NT2/D1 (cell line): Measurements from ENCODE around the gene MAD2L1.
"Not testable (repeated sequence)": the region's sequence is repeated elsewhere in the genome, so short reads cannot be mapped to it uniquely, and the experiment has no call there.

Source experiments
- DNase-seq: peaks from one replicate; pipeline ENCODE4 v3.0.0-alpha.2; 2011; ENCODE audit warnings: low read depth, low spot score
- H3K27me3 ChIP-seq: 2 replicates; pipeline ENCODE4 v1.6.0; 2011; ENCODE audit warnings: mild to moderate bottlenecking; ENCODE audit not compliant: insufficient read length, insufficient read depth
- H3K36me3 ChIP-seq: 2 replicates; pipeline ENCODE4 v1.6.1; 2011; ENCODE audit warnings: mild to moderate bottlenecking, low read length, mixed read lengths; ENCODE audit not compliant: insufficient read depth, insufficient read length
- H3K4me1 ChIP-seq: 2 replicates; pipeline ENCODE4 v1.5.1; 2011; ENCODE audit not compliant: insufficient read depth, insufficient read length
- H3K4me3 ChIP-seq: 2 replicates; pipeline ENCODE4 v1.5.1; 2011; ENCODE audit warnings: low read depth; ENCODE audit not compliant: insufficient read length
- H3K9ac ChIP-seq: 2 replicates; pipeline ENCODE4 v1.6.0; 2011; ENCODE audit warnings: low read depth; ENCODE audit not compliant: insufficient read length
- H3K9me3 ChIP-seq: 2 replicates; pipeline ENCODE4 v1.5.1; 2011; ENCODE audit warnings: mild to moderate bottlenecking, low read length; ENCODE audit not compliant: insufficient read depth
- SUZ12 ChIP-seq: IDR thresholded peaks from 2 replicates; pipeline ENCODE4 v1.6.1; 2011; ENCODE audit not compliant: insufficient read length, insufficient read depth; ENCODE audit errors: extremely low read depth
- YY1 ChIP-seq: IDR thresholded peaks from 2 replicates; pipeline ENCODE4 v1.6.1; 2011; ENCODE audit not compliant: insufficient read length, insufficient read depth
- ZNF274 ChIP-seq: IDR thresholded peaks from 2 replicates; pipeline ENCODE4 v1.6.1; 2011; ENCODE audit warnings: mild to moderate bottlenecking, low read depth, low read length

Gene MAD2L1

DNA sequence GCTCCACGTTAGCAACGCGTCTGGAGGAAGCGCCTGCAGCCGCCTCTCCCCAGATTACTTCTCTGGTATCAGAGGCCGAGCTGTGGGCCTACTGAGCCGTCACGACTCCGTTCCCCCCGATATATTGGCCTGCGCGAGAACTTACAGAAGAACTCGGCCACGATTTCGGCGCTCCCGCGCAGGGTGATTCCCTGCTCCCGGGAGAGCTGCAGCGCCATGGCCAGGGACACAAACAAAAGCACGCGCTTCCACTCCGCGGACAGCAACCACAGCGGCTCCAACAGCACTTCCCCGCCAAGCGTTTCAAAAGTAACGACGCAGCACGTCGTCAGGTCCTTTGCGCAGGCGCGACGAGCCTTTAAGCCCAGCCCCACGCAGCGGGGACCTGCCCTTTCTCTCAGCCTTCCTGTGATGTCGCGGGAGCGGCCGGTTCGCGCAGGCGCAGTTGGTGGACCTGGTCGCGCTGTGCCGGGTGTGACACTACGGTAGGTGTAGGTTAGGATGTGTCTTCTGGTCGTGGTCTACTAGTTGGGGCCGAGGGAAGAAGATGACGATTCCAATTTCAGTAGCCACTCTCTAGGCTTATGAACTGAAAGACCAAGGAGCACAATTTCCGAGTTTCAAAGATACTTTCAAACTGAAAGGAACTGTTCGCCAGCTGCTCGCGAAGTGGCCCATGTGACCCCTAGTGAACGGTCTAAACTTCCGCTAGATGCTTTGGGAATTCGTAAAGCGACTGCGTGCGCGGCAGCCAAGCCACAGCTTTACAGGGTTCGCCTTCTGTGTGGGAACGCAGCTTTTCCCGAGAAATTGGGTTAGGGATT, at the start of gene MAD2L1:
Gene MAD2L1 (minus strand): TSS at position 332 of the 824 bp plus-strand sequence. CDS start 114 bp downstream, at position 218.
- TF ChIP-seq ZNF274, result no peak
- no peaks in the 10 kb centered on the region for H3K27me3 ChIP-seq
- no peaks in the 10 kb centered on the region for H3K4me1 ChIP-seq
- peak; percentile 88 for DNase-seq
- peak within 1 kb of the TSS; percentile 83 for H3K9ac ChIP-seq
- peak within 1 kb of the TSS; percentile 79 for H3K4me3 ChIP-seq
- H3K9me3 ChIP-seq, result no peaks in the 10 kb centered on the region
- peaks cover 28% of the 10 kb centered on the region for H3K36me3 ChIP-seq

DNA sequence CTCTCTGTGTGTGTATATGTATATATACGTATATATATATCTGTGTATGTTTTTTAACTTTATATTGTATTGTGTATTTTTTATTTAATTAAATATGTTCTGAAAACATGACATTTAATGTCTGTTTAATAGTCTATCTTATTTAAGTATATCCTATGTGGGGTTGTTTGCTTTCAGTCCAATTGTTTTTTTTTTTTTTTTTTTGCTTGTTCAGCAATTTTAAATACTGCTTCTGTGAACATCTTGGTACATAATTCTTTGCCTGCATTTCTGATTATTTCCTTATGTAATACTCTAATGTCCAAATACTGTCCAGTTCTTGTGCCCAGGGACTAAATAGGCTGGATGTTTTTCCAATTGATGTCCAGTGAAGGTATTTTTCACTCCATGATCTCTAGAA, 45.1 kb upstream of the MAD2L1 start:
- no peak for TF ChIP-seq SUZ12
- no peak for TF ChIP-seq ZNF274
- TF ChIP-seq YY1, result no peak
- Histone ChIP-seq H3K4me1 (no peaks in the 10 kb centered on the region), H3K4me3 (no peak overlapping the region), H3K27me3 (no peaks in the 10 kb centered on the region), H3K9ac (no peak overlapping the region), H3K9me3 (no peaks in the 10 kb centered on the region), H3K36me3 (no peaks in the 10 kb centered on the region)
- no peak for DNase-seq

DNA sequence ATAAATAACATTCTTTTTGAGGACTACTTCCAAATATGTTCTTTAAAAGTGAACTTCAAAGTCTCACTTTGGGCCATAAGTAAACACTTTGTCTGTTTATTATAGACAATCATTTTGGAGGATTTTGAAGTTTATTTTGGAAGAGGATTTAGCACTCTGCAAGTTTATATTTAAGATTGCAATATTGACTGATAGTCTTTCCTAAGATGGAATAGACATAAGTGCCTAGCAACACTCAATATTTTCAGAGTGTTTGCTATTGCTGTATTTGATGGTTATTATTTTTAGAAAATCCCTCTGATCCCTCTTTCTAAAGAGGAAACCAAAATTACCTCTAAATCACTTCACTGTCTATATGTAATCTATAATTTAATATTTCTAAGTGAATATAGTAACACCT, 42.8 kb upstream of the MAD2L1 start:
- Histone ChIP-seq H3K9ac (no peak overlapping the region), H3K36me3 (no peaks in the 10 kb centered on the region), H3K4me1 (no peaks in the 10 kb centered on the region)

DNA sequence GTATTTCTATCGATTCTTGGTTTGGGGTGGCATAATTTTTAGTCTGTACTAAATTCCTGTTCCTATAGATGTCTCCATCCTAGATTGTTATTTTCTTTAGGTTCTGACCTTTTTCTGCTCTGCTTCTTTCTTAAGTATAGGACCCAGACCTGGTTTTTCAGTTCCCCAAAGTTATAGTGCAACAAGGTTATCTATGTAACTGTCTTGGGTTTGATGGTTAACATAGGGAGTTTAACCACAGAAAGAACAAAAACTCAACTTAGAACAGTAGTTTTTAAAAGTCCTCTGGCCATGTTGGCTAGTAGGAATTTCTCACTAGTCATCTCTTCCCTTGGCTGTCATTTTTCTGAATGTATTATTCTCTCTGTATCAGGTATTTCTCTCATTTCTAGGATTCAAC, 38.8 kb upstream of the MAD2L1 start:
- no peak for DNase-seq
- Histone ChIP-seq H3K9ac (no peak overlapping the region), H3K4me1 (no peaks in the 10 kb centered on the region), H3K4me3 (no peak overlapping the region), H3K36me3 (no peaks in the 10 kb centered on the region), H3K9me3 (no peaks in the 10 kb centered on the region), H3K27me3 (no peaks in the 10 kb centered on the region)
- TF ChIP-seq YY1 (no peak), SUZ12 (no peak), ZNF274 (no peak)

More for the DNA sequence above, 42.8 kb upstream of the MAD2L1 start:
- H3K4me3 ChIP-seq, result no peak overlapping the region
- no peaks in the 10 kb centered on the region for H3K9me3 ChIP-seq
- no peak for DNase-seq
- no peaks in the 10 kb centered on the region for H3K27me3 ChIP-seq
- TF ChIP-seq ZNF274, result no peak
- no peak for TF ChIP-seq SUZ12
- TF ChIP-seq YY1, result no peak

DNA sequence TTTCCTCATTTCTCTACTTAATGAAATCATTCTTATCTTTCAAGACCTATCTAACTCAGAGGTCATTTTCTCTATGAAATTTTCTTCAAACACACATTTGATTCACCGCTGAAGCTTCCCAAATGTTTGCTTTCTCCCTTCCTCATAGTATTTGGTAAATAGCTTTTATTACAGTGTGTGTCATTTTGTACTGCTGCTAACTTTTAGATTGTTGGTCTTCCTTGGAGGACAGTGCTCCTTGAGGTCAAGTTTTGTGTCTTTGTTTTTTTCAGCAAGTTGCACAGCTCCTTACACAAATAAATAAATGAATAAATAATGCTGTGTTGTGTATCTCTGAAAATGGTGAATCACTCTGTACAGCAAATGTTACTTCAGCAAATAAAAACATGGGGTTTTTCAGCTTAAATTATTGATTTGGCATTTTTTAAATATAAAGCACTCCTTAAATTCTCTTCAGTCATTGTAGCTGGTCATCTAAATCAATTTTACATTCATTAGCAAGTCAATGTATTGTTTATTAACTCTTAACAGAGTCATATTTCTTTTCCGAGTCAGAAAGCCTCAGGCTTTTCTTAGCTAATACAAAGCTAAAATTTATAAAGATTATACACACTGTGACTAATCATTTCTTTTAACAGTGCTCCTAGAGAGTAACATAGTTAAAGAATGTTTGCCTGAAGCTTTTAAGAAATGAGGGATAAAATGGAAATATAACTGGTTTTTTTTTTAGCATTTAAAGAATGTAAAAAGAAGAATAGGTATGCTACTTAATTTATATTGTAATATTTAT, 30.1 kb upstream of the MAD2L1 start:
- H3K4me3 ChIP-seq, result no peak overlapping the region
- no peaks in the 10 kb centered on the region for H3K9me3 ChIP-seq
- H3K9ac ChIP-seq, result no peak overlapping the region
- no peak for DNase-seq
- no peaks in the 10 kb centered on the region for H3K36me3 ChIP-seq
- TF ChIP-seq YY1 (no peak), ZNF274 (no peak), SUZ12 (no peak)
- no peaks in the 10 kb centered on the region for H3K27me3 ChIP-seq
- H3K4me1 ChIP-seq, result no peaks in the 10 kb centered on the region

DNA sequence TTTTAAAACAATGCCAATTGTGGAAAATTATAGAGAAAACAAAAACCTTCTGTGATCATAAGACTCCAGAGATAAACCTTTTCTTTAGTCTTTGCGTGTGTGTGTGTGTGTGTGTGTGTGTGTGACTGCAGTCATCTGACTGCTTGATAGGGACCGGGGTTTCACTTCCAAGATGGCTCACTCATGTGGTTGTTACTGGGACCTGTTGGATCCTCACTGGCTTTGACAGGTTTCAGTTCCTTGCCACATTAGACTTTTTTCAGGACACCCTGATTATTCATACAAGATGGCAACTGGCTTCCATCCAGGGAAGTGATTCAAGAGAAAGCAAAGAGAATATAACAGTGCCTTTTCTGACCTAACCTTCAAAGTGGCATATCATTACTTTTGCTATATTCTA, 21.9 kb upstream of the MAD2L1 start:
- H3K27me3 ChIP-seq, result no peaks in the 10 kb centered on the region
- H3K9ac ChIP-seq, result no peak overlapping the region
- H3K4me1 ChIP-seq, result no peaks in the 10 kb centered on the region
- peaks cover 5% of the 10 kb centered on the region; the same call in 1 of the 2 replicates for H3K9me3 ChIP-seq
- H3K4me3 ChIP-seq, result no peak overlapping the region
- no peak for DNase-seq
- H3K36me3 ChIP-seq, result no peaks in the 10 kb centered on the region
- no peak for TF ChIP-seq YY1
- TF ChIP-seq ZNF274, result no peak
- TF ChIP-seq SUZ12, result no peak

DNA sequence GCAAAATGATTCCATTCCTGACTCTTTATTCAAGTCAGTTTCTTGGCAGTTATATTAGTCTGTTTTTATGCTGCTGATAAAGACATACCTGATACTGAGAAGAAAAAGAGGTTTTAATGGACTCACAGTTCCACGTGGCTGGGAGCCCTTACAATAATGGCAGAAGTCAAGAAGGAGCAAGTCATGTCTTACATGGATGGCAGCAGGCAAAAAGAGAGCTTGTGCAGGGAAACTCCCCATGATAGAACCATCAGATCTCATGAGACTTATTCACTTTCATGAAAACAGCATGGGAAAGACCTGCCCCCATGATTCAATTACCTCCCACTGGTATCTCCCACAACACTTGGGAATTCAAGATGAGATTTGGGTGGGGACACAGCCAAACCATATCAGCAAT, 21.4 kb upstream of the MAD2L1 start:
- H3K4me3 ChIP-seq, DNase-seq, H3K9ac ChIP-seq, H3K27me3 ChIP-seq, H3K9me3 ChIP-seq, H3K36me3 ChIP-seq, H3K4me1 ChIP-seq: not testable (repeated sequence)
